Glutamatergic neuron (in vitro differentiated cells): ENCODE data around the gene USP9X. TPM values are rescaled to one million over a fixed set of nuclear protein-coding genes. Genes with fewer than 3 reads are reported as not detected.

Experiments used
- DNase-seq: peaks from one replicate; pipeline ENCODE4 v3.0.0; 2022
- H3K27ac Mint-ChIP-seq: one replicate; pipeline ENCODE4 v1.8.0; 2020; ENCODE audit warnings: mild to moderate bottlenecking, mixed read lengths, inconsistent platforms; ENCODE audit not compliant: unreplicated experiment
- H3K27me3 Mint-ChIP-seq: one replicate; pipeline ENCODE4 v1.8.0; 2020; ENCODE audit warnings: mild to moderate bottlenecking, moderate library complexity, mixed read lengths, inconsistent platforms; ENCODE audit not compliant: unreplicated experiment
- H3K36me3 Mint-ChIP-seq: one replicate; pipeline ENCODE4 v1.8.0; 2020; ENCODE audit warnings: mild to moderate bottlenecking, mixed read lengths, inconsistent platforms; ENCODE audit not compliant: unreplicated experiment
- H3K4me1 Mint-ChIP-seq: one replicate; pipeline ENCODE4 v1.8.0; 2020; ENCODE audit warnings: mild to moderate bottlenecking, low read depth, mixed read lengths, inconsistent platforms; ENCODE audit not compliant: unreplicated experiment
- H3K4me3 Mint-ChIP-seq: one replicate; pipeline ENCODE4 v1.8.0; 2020; ENCODE audit warnings: mild to moderate bottlenecking, mixed read lengths, inconsistent platforms; ENCODE audit not compliant: unreplicated experiment
- H3K9me3 Mint-ChIP-seq: one replicate; pipeline ENCODE4 v1.8.0; 2020; ENCODE audit warnings: mild to moderate bottlenecking, moderate library complexity, mixed read lengths, inconsistent platforms; ENCODE audit not compliant: unreplicated experiment
- total RNA-seq: library from RNA; stranded (reverse); fragmentation: NEBNext Ultra II Directional; extraction: Animal tissue kit (Norgen Biotek cat#: 25700); gene quantifications from one replicate; pipeline ENCODE4 v1.2.1, GENCODE V29; 2021; ENCODE audit not compliant: unreplicated experiment
- TF ChIP-seq, protein P1 (sequence below): fragments of 200-600 bp; sonication (generic); IDR thresholded peaks from one replicate; pipeline ENCODE4 v1.5.0; 2021; ENCODE audit not compliant: partially characterized antibody, unreplicated experiment

USP9X gene
- total RNA-seq, 1 donor from 2014 or later: 120 TPM

DNA sequence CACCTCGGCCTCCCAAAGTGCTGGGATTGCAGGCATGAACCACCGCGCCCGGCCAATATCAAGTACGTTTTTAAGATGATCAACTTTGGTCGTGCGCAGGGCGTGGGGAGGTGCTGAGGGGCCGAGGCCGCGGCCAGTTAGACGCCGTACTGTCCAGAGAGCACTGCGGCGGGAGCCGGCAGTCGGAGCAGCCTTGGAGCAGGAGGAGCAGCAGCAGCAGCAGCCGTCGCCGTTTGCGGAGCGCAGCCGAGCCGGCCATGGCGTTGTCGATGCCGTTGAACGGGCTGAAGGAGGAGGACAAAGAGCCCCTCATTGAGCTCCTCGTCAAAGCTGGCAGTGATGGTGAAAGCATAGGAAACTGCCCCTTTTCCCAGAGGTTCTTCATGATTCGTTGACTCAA, 8.5 kb upstream of the USP9X start:
- Mint-ChIP-seq H3K4me3 (no peak overlapping the region), H3K4me1 (no peaks in the 10 kb centered on the region), H3K36me3 (no peaks in the 10 kb centered on the region), H3K27me3 (no peaks in the 10 kb centered on the region), H3K9me3 (no peaks in the 10 kb centered on the region), H3K27ac (no peak overlapping the region)
- DNase-seq: no peak
- TF ChIP-seq, protein P1, sequence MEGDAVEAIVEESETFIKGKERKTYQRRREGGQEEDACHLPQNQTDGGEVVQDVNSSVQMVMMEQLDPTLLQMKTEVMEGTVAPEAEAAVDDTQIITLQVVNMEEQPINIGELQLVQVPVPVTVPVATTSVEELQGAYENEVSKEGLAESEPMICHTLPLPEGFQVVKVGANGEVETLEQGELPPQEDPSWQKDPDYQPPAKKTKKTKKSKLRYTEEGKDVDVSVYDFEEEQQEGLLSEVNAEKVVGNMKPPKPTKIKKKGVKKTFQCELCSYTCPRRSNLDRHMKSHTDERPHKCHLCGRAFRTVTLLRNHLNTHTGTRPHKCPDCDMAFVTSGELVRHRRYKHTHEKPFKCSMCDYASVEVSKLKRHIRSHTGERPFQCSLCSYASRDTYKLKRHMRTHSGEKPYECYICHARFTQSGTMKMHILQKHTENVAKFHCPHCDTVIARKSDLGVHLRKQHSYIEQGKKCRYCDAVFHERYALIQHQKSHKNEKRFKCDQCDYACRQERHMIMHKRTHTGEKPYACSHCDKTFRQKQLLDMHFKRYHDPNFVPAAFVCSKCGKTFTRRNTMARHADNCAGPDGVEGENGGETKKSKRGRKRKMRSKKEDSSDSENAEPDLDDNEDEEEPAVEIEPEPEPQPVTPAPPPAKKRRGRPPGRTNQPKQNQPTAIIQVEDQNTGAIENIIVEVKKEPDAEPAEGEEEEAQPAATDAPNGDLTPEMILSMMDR: no peak

DNA sequence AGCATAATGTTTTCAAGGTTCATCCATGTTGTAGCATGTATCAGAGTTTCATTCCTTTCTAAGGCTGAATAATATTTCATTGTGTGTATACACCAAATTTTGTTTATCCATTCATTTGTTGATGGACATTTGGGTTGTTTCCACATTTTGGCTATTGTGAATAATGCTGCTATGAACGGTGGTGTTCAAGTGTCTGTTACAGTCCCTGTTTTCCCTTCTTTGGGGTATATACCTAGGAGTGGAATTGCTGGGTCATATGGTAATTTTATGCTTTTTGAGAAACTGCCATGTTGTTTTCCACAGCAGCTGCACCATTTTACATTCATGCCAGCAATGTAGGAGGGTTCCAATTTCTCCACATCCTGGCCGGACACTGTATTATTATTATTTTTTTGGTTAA, 3.4 kb upstream of the USP9X start:
- H3K27ac Mint-ChIP-seq: no peak overlapping the region
- H3K27me3 Mint-ChIP-seq: no peaks in the 10 kb centered on the region
- TF ChIP-seq, protein P1: no peak
- H3K4me1 Mint-ChIP-seq: peaks cover 2% of the 10 kb centered on the region
- no peaks in the 10 kb centered on the region for H3K9me3 Mint-ChIP-seq
- no peak overlapping the region for H3K4me3 Mint-ChIP-seq
- no peaks in the 10 kb centered on the region for H3K36me3 Mint-ChIP-seq
- DNase-seq: no peak

DNA sequence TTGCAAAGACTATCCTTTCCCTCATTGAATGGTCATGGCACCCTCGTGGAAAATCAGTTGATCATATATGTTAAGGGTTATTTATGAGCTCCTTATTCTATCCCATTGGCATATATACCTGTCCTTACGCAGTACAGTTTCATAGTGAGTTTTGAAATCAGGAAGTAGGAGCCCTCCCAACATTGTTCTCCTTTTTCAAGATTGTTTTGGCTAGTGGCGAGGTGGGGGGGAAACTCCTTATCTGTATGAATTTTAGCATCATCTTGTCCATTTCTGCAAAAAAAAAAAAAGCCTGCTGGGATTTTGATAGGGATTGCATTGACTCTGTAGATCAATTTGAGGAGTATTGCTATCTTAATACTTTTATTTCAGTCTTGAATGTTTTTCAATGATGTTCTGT, 2.5 kb upstream of the USP9X start:
- Mint-ChIP-seq H3K27ac (no peak overlapping the region), H3K4me3 (no peak overlapping the region), H3K27me3 (no peaks in the 10 kb centered on the region), H3K4me1 (peaks cover 2% of the 10 kb centered on the region), H3K9me3 (no peaks in the 10 kb centered on the region), H3K36me3 (no peaks in the 10 kb centered on the region)
- TF ChIP-seq, protein P1: no peak
- DNase-seq: no peak

DNA sequence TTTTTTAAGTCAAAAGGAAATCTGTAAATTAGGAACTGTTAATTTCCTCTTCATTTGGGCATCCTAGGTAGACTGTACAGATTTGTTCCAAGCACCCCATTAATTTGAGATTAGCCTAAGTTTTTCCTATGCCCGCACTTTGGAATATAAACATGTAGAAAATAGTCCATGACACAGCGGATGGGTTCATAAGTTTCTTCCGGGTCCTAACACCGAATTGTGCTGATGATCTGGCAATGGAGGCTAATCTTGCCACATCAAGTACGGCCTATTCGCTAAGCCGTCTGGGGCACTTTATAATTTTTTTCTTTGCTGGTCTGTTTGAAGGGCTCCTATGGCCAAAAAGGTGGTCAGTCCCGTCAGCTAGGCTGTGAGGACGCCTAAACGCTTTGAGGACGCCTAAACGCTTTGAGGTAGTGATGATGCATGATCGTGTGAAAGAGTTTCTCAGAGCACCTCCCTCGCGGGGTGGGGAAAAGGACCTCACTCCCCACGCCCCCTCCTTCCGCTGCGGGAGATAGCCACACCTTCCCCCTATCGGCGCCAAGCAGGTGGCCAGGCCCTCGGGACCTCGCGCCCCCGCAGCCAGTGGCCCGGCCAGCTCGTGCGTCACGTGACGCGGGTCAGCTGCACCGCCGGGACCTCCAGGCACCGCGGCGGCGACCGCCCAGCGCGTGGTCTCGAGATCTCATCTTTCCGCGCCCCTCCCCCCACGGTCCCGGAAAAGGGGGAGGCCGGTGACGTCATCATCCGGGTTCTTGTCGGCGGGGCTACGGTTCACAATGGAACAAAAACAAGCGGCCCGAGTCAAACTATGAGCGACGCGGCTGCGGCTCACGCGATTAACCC, 977 bp upstream of the USP9X start:
- peaks cover 2% of the 10 kb centered on the region for H3K9me3 Mint-ChIP-seq
- H3K36me3 Mint-ChIP-seq: no peaks in the 10 kb centered on the region
- DNase-seq: peak; percentile 96
- no peaks in the 10 kb centered on the region for H3K27me3 Mint-ChIP-seq
- peak overlapping the region; percentile 99 for H3K27ac Mint-ChIP-seq
- TF ChIP-seq, protein P1: no peak
- H3K4me1 Mint-ChIP-seq: peaks cover 4% of the 10 kb centered on the region
- H3K4me3 Mint-ChIP-seq: peak overlapping the region; percentile 91

DNA sequence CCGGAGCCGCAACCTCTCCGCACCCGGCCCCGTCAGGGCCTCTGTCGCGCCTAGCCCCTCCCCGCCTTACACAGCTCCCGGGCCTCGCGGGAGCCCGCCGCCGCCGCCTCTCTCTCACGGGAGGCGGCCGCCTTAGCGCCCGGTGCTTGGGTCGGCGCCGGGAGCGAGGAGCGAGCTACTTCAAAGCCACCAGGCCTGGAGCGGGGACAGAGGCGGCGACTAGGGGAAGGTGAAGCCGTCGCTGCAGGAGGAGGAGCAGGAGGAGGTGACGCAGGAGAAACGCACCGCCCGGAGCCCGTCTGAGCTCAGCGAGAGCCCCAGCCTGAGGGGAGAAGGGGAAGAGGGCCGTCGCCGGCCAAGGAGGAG, 250 bp downstream of the USP9X start:
- Mint-ChIP-seq H3K36me3 (no peaks in the 10 kb centered on the region), H3K27me3 (no peaks in the 10 kb centered on the region), H3K9me3 (peaks cover 2% of the 10 kb centered on the region), H3K4me1 (peaks cover 9% of the 10 kb centered on the region), H3K4me3 (peak overlapping the region; percentile 81), H3K27ac (peak overlapping the region; percentile 64)
- peak; percentile 41 for DNase-seq
- TF ChIP-seq, protein P1: no peak
